Kidney (tissue), 14 donors: ENCODE measurements around the gene CCL23. TPM values are rescaled to one million over a fixed set of nuclear protein-coding genes. Genes with fewer than 3 reads are reported as not detected.

Experiments used
- DNase-seq, 5 donors: peaks; one replicate each; pipeline ENCODE4 v3.0.0-alpha.2; 2013 to 2020
- FAIRE-seq: peaks from 2 replicates; lab custom pipeline; 2012; peaks lifted over from hg19 to GRCh38; lab: Jason Lieb, UNC
- H3K27ac ChIP-seq, 2 donors: one replicate each; pipeline ENCODE4 v1.7.0; 2013; ENCODE audit warnings: low read depth in 2 of 2, low read length in 2 of 2, inconsistent platforms in 1 of 2
- H3K27me3 ChIP-seq: one replicate; pipeline ENCODE4 v1.7.1; 2013; ENCODE audit warnings: low read length, inconsistent platforms; ENCODE audit not compliant: control insufficient read depth, insufficient read depth
- H3K36me3 ChIP-seq, 3 donors: one replicate each; pipeline versions ENCODE4 v1.7.0 to v1.7.1; 2013; ENCODE audit warnings: low read length in 3 of 3, control low read depth in 1 of 3, inconsistent platforms in 1 of 3; ENCODE audit not compliant: insufficient read depth in 3 of 3, control insufficient read depth in 2 of 3
- H3K4me1 ChIP-seq, 3 donors: one replicate each; pipeline versions ENCODE4 v1.7.0 to v1.7.1; 2013; ENCODE audit warnings: low read length in 3 of 3, inconsistent platforms in 1 of 3, low read depth in 1 of 3; ENCODE audit not compliant: control insufficient read depth in 2 of 3, insufficient read depth in 2 of 3
- H3K4me3 ChIP-seq, 3 donors: one replicate each; pipeline versions ENCODE4 v1.7.0 to v1.8.1; 2013; ENCODE audit warnings: low read length in 3 of 3, control low read depth in 1 of 3, inconsistent platforms in 1 of 3
- H3K9ac ChIP-seq, 3 donors: one replicate each; pipeline versions ENCODE4 v1.7.0 to v1.7.1; 2013; ENCODE audit warnings: low read length in 3 of 3, control low read depth in 1 of 3, inconsistent platforms in 1 of 3
- H3K9me3 ChIP-seq, 3 donors: one replicate each; pipeline versions ENCODE4 v1.7.0 to v1.7.1; 2013; ENCODE audit warnings: low read length in 3 of 3, control low read depth in 1 of 3, inconsistent platforms in 1 of 3; ENCODE audit not compliant: control insufficient read depth in 2 of 3, insufficient read depth in 1 of 3
- intact Hi-C: fragments of 100-400 bp; cut with DNase I; formaldehyde crosslinking; loops from one replicate; pipeline ENCODE4 v1.11.1; 2022
- polyA plus RNA-seq: library from polyadenylated mRNA; stranded (reverse); fragments of 350-450 nt; fragmentation: Illumina TruSeq; extraction: RNeasy Lipid Tissue Mini Kit (QIAGEN cat#74804); gene quantifications from one replicate; pipeline ENCODE4 v1.2.3, GENCODE V29; 2014; ENCODE audit warnings: low read depth, low replicate concordance; ENCODE audit not compliant: insufficient read depth
- total RNA-seq: library from RNA; stranded (reverse); fragmentation: NEBNext Ultra II Directional; extraction: Animal tissue kit (Norgen Biotek cat#: 25700); gene quantifications from one replicate; pipeline ENCODE4 v1.2.1, GENCODE V29; 2021
- TF ChIP-seq, protein P1 (sequence below): IDR thresholded peaks from 3 replicates; pipeline ENCODE4 v1.5.1; 2012; ENCODE audit warnings: mild to moderate bottlenecking, moderate library complexity, borderline replicate concordance; ENCODE audit not compliant: insufficient read depth; ENCODE audit errors: extremely low read depth
- donor health status: control.
- donor health status: control.
- donor health status: control.
- donor health status: control.
- donor health status: control.
- donor health status: DM: yes; HTN: yes; CAD: no.
- donor health status: Normal renal cell carcinoma (clear cell type).

The CCL23 gene
- total and polyA plus RNA-seq, 2 donors from 2014 or later: 4.8 to 18.1 TPM

DNA sequence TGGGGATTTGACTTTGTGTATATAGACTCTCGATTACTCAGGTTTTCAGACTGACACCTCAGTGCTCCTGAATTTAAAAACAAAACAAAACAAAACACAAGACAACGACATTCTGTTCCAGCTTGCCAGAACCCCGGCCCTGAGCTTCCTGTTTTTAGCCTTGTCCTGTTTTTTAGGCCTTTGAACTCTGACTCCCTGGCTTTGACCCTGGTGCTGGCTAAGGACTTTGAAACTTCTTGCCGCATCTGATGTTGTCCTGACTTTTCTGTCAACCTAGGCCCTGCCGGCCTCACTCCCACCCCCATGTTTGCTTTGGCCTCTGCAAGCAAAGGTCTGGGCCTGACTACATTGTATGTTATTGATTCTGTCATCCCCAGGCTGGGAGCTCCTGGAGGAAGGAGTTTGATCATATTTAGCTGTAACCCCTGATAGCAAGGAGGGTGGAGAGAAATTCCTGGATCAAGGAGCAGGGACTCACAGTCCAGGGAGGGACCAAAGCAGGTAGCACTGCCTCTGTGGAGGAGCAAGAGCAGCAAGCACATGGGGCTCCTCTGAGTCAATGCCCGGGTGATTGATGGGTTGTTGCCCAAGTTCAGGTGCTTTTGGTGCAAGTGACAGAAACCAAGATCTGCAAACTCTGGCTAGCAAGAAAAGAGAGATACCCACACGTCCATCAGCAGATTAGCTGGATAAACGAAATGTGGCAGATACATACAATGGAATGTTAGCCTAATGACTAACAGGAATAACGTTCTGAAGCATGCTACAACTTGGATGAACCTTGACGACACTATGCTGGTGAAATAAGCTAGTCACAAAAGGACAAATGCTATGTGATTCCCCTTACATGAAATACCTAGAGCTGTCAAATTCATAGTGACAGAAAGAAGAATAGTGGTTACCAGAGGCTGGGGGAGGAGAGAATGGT is 44.2 kb downstream of the CCL23 start:
- intact Hi-C loops: no loop called here
- Histone ChIP-seq H3K9ac (no peak overlapping the region), H3K27me3 (no peaks in the 10 kb centered on the region), H3K27ac (peak overlapping the region in 1 of 2 donors; percentile 13), H3K4me3 (no peak overlapping the region), H3K4me1 (peaks cover 0 to 14% (median 14%) of the 10 kb centered on the region in 3 donors), H3K9me3 (no peaks in the 10 kb centered on the region), H3K36me3 (no peaks in the 10 kb centered on the region)
- TF ChIP-seq, protein P1, sequence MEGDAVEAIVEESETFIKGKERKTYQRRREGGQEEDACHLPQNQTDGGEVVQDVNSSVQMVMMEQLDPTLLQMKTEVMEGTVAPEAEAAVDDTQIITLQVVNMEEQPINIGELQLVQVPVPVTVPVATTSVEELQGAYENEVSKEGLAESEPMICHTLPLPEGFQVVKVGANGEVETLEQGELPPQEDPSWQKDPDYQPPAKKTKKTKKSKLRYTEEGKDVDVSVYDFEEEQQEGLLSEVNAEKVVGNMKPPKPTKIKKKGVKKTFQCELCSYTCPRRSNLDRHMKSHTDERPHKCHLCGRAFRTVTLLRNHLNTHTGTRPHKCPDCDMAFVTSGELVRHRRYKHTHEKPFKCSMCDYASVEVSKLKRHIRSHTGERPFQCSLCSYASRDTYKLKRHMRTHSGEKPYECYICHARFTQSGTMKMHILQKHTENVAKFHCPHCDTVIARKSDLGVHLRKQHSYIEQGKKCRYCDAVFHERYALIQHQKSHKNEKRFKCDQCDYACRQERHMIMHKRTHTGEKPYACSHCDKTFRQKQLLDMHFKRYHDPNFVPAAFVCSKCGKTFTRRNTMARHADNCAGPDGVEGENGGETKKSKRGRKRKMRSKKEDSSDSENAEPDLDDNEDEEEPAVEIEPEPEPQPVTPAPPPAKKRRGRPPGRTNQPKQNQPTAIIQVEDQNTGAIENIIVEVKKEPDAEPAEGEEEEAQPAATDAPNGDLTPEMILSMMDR: no peak
- FAIRE-seq (no peak), DNase-seq (peak in 2 of 5 donors; percentile 19 to 31)

DNA sequence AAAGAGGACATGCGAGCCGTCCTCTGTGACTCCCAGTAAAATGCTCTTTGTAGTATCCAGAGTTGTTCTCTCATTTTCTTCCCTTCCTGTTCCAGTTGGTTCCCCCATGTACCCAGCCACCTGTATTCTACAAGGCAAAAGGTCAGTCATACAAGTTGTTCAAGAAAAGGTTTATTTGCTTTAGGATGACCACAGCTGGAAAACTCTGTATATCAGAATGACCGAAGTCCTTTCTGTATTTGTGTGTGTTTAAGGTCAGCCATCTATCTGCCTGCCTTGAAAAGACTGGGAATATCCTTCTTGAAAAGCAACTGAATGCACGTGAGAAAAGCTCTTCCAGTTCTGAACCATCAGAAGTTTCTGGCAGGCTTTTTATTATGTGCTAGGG is 44.8 kb downstream of the CCL23 start:
- H3K9me3 ChIP-seq: no peaks in the 10 kb centered on the region
- intact Hi-C loops: no loop called here

DNA sequence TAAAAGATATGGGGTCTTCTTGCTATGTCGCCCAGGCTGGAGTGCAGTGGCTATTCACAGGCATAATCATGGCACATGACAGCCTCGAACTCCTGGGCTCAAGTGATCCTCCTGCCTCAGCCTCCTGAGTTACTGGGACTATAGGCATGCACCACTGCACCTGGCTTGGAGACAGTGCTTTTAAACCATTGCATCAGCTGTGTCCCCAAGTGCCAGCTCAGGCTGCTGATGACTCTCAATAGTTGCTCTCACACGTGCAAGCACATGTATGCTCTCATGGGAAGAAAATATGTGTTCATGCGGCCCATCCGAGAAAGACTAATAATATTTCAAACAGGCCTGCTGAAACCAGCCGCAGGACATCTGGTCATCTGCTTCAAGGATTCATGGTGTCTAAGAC is 45.2 kb downstream of the CCL23 start:
- Histone ChIP-seq H3K27ac (peak overlapping the region in 1 of 2 donors; percentile 35), H3K36me3 (no peaks in the 10 kb centered on the region), H3K4me3 (no peak overlapping the region), H3K4me1 (peaks cover 0 to 14% (median 14%) of the 10 kb centered on the region in 3 donors), H3K27me3 (no peaks in the 10 kb centered on the region), H3K9me3 (no peaks in the 10 kb centered on the region), H3K9ac (no peak overlapping the region)
- intact Hi-C loops: no loop called here
- TF ChIP-seq, protein P1: no peak
- no peak for FAIRE-seq
- DNase-seq: no peak

More for the DNA sequence above, 44.8 kb downstream of the CCL23 start:
- Histone ChIP-seq H3K4me3 (no peak overlapping the region), H3K9ac (no peak overlapping the region), H3K36me3 (no peaks in the 10 kb centered on the region), H3K27me3 (no peaks in the 10 kb centered on the region), H3K4me1 (peaks cover 0 to 14% (median 14%) of the 10 kb centered on the region in 3 donors), H3K27ac (peak overlapping the region in 1 of 2 donors; percentile 35)
- FAIRE-seq (no peak), DNase-seq (no peak)
- TF ChIP-seq, protein P1: no peak
